HG02870 (cell line): ENCODE data around the gene PCDHA1.

Source experiments
- ATAC-seq: cut with Tn5 transposase; IDR thresholded peaks from one replicate; pipeline ENCODE4 v1.9.1; 2021; ENCODE audit warnings: mild to moderate bottlenecking, moderate library complexity; ENCODE audit not compliant: unreplicated experiment

Gene PCDHA1

DNA sequence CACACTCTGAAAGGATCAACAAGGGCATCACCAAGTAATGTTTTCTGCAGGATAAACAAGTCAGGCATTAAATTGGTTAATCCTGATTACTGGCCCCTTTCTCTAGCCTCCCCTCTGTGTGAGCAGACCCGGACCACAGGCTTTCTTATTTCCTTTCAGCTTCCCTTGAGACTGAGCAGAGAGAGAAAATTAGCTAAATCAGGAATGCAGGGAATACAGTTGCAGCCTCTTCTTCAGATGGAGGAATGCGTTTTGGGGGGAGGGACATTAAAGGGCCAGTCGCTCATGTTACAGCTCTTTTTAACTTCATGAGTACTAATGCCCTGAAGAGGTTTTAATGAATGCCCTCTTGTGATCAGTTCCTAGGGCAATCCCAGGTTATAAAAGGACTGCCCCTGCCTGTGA is 200.2 kb downstream of the PCDHA1 start:
- no peak for ATAC-seq

DNA sequence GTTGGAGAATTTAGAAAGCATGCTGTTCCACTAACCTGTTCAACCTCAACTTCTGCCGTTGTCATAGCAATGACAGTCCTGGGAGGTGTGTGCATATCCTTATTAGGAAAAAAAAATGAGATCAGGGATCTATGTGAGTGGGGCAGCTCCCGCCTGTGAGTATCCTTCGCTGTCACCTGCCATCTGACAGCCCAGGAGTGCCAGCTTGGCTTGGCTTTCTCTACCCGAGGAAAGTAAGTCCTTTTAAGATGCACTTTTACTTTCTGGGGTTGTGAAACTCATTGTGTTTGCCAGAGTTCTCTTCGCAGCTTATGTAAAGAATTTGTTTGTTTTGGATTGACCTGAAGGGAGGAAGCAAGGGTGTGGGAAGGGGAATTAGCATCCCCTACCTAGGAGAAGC is 202.2 kb downstream of the PCDHA1 start:
- no peak for ATAC-seq

DNA sequence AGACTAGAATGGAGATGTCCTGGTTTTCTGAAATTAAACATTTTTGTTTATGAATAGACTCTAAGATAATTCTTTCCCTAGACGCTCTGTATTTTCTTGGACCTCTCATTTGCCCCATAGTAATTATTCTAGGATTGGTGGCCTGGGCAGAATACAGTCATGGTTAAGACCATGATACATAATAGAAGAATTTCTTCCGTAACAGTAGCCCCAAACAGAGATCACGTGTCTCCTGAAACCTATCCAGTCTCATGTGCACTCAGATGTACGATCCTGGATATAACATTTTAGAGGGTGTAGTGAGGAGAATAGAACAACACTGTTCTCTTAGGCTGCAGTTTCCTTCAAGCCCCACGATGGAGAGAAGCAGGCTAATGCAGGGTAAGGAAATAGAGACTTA is 202.7 kb downstream of the PCDHA1 start:
- ATAC-seq: no peak

DNA sequence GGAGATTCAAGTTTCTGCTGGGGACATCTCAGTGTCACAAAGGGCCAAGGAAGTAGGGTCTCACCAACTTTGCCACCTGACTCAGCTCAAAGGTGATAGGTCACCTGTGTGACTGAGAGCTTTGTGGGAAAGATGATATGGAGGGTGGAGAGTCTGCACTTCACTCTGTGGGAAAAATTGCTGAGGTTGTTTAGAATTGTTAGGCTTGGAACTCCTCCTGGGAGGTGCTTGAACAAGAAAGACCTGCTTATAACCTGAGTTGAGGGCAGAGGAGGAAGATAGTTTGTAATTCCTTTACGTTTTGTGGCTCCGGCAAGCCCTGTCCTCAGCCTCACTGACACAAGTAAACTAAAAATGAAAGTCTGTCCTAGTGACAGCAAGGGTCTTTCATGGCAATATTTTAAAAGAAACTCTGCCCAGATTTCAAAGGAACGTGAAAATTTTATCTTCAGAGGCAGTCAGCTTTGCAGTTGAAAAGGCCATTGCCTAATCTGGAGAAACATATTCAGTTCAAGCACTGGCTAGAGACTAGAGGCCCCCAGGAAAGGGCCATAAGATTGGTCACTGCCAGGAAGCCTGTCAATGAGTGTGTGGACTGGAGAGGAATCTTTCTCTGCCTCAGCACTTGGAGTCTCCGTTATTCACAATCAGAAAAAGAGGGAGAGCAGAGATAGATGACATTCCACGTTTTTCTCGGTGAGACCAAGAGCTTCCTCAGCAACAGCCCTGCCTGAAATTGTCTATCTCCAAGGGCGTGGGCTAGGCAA is 203.5 kb downstream of the PCDHA1 start:
- no peak for ATAC-seq

DNA sequence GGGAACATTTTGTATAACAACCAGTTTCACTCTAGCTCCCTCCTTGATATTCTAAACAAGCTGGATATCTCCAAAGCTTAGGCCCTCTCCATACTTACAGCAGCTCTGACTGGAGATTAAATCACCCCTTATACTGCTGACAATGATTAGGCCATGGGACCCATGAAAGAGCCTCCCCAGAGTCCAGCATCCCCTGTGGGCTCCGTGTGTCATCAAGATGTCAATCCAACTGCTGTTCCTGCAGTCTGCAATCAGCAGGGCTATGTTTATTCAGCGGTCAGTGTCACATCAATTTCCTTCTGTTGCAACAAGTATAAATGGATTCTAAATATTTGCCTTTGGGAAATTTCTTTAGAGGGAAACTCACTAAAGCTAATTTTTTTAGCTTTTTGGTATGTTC is 206.9 kb downstream of the PCDHA1 start:
- no peak for ATAC-seq

DNA sequence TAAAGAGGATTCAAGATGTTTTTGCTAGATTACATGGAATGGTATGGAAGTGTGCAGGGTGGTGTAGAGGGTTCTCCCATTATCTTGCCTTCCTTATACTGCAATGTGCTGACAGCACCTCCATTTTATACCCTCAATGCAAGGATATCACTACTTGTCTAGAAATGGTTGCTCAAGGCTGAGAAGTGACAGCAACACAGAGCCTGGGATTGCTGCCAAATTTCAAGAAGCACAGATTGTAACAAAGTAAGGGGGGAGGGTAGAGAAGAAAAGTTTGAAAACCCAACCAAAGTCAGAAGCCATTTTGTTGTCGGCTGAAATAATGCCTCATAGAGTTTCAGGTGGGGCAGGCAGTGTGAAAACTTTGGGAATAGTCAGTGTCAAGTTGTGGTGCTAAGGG is 210.1 kb downstream of the PCDHA1 start:
- ATAC-seq: no peak

DNA sequence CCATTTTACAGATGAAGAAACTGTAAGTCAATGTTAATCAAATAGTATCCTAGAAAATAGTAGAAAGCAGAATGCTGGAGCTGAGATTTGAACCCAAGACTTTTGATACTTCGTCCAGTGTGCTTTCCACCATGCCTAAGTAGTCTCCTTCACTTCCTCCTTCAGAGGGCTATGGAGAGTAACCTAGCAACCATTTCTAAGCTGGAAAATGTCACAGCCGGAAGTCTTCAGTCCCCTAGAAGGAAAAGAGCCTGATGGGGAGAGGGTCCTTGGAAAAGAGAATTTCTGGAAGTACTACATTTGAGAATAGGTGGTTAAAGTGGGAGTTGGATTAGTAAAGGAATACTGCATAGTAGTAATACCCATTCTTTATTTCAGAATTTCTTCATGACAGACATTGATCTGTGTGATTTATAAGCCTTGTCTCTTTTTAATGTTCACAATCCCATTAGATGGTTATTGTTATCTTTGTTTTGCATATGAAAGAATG is 213.0 kb downstream of the PCDHA1 start:
- no peak for ATAC-seq

DNA sequence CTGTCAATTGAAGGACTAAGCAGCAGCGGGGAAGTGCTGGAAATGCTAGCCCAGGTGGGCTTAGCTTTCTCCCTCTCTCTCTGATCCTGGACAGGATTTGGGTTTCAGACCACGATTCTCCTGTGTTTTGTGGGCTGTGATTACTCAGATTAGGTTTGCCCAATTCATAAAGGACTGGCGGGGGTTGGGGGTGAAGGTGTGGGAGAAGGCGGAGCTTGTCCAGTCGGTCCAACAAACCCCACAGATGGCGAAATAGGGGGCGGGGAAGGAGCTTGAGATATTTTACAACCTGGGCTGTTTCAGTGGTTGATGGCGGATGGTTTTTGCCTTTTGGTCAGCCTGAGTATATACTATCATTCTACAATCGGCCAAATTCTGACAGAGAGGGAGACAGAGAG is 215.5 kb downstream of the PCDHA1 start:
- ATAC-seq: no peak

DNA sequence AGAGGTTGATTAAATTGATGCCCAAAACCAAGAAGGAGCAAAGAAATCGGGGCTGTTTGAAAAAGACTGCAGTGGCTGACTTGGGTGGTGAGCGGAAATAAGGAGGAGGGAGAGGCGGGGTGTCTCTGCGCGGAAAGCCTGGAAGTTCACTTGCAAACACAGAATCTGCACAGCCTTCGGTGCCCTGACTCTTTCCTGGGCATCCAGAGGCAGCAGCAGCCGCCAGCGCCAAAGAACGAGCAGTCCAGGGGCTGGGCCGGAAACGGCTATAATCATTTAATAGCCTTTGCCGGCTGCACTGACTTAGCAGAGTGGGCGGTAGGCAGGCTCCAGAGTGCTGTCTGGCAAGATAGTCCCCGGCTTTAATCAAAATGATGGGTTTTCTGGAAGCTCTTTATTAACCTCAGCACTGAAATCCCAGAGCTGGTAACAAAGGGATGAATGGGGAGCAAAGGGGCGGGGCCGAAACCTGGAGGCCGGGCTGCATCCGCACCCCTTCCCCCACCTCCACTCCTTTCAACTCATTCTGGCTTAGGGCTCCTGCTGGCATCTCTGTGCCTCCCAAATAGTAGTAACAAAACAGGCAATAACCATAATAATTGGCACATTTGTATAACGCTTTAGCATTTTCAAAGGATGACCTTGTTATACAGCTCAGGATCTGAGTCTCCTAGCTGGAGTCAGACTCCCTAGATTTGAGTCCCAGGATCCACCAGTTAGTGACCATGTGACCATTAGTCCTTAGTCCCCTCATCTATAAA is 216.1 kb downstream of the PCDHA1 start:
- no peak for ATAC-seq

DNA sequence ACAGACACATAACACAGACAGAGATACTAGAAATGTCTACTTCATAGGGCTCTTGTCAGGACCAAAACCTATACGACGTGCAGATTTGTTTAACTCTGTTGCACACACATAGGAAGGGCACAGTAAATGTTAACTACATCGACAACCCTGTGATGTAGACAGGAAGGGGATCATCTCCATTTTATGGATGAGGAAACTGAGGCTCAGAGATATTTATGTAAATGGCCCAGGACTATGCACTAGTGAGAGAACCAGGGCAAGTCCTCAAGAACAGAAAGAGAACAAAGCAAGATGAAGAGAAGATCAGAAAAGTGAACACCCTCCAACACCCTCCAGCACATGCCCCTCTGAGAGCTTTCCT is 216.6 kb downstream of the PCDHA1 start:
- ATAC-seq: no peak

DNA sequence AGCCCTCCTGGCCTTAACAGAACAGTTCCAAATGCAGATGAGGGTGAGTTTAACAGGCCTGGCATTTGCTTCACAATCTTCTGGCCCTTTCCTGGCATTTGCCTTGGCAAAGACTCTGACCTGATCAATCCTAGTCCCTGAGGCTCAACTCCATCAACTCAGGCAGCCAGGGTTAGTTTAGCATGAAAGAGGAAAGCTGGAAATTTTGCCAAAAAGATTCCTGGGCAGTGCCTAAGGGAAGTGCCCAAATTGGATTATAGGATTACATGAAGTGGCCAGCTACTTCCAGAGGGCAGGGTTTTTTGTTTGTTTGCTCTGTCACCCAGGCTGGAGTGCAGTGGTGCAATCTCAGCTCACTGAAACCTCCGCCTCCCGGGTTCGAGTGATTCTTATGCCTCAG is 217.1 kb downstream of the PCDHA1 start:
- no peak for ATAC-seq

DNA sequence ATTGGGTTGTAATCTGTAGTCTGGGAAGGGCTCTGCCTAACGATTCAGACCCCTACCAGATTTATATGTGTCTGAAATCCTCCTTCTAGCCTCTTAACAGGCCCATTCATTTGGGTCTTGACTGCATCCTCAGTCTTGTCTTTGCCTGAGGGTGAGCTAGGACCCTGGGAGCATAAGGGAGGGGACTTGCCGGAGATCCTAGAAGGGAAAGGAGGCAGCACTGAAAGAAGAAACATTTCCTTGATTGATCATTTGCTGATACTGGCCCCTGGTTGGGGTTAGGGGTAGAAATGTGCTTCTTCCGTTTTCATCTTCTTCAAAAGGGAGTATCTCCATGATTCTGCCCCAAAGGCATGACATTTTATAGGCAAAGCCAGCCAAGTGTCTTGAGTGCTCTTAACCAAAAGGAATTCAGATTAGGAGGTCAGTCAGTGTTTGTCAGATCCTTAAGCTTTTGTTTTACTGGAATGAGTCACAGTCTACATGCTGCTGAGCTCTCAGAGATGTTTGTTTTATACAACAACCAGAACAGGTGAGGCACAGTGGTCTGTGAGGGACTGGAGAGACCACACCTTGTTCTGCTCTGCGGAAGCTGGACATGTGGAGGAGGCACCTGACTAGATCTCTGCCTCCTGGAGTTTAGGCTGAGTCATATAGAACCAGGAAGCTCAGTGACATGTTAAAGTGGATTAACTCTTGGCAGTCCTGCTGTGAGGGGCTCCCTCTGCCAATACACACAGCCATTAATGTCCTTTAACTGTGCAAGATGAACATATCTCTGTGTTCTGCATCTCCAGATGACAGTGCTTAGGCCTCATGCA is 218.1 kb downstream of the PCDHA1 start:
- no peak for ATAC-seq

DNA sequence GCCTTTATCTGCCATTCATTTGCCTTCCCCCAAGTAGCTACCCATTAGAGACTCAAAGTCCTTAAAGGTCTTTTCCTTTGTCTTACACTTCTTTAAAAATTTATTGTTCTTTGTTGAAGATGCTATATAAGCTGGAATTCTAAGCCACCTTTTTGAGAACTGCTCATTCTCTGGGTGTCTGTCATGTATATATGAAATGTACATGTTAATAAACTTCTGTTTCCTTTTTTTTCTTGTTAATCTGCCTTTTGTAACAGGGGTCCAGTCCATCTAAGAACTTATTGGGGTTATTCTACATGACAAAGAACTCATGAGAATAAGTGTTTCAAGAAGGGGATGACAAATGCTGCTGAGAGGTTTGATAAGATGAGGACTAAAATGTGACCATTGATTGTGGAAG is 221.9 kb downstream of the PCDHA1 start:
- no peak for ATAC-seq

DNA sequence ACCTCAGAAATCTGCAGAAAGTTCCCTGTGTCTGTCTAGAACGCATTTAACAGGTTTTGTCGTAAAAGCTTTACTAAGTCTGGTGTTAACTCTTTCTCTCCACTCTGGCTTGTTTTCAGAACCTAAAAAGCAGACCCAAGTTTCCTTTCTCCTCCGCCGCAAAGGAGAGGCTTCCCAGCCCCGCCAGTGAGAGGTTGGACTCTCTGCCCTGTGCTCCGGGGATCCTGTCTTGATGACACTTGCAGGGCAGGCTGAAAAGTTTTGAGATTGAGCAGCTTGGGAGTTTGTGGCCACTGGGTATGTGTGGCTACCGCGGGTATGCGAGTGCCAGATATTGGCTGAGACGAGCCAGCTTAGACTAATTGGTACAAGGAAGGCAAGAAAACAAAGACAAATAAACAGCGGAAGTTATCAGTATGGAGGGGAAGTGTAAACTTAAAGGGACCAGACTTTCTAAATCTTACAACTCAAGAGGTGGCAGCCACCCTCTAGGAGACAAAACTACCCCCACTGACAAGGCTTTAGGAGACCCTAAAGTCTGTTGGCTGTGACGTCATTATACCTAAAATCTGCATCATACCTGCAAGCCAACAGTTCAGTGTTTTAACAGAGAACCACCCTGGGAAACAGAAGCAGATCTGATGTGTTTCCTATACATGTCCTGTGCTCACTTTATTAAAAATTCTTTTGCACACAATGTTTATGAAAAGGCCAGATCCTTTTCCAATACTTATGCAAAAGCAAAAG is 224.3 kb downstream of the PCDHA1 start:
- ATAC-seq: no peak

DNA sequence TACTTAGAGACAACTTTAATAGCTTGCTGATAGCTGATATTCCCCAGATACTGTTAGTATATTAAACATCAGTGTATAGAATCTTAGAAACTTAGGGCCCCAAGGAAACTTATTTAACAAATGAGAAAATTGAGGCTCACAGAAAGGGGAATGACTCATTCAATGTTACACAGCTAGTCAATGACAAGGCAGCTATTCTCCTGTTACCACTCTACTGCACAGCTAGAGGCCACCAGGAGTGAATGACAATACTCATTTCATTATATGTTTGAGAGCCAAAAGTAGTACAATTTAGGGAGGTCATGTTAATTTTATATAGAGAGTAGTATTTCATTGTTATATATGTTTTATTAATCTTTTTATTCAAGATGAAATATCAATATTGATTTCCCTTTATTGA is 232.0 kb downstream of the PCDHA1 start:
- no peak for ATAC-seq

DNA sequence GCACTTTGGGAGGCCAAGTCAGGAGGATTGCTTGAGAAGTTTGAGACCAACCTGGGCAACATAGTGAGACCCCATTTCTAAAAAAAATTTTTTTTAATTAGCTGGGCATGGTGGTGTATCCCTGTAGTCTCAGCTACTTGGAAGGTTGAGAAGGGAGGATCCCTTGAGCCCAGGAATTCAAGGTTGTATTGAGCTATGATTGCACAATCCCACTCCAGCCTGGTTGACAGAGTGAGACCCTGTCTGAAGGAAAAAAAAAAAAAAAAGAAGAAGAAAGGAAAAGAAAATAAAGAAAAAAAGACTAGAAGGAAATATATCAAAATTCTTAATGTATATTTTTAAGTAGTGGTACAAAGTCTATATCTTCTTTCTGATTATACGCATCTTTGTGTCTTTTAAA is 236.4 kb downstream of the PCDHA1 start:
- no peak for ATAC-seq

DNA sequence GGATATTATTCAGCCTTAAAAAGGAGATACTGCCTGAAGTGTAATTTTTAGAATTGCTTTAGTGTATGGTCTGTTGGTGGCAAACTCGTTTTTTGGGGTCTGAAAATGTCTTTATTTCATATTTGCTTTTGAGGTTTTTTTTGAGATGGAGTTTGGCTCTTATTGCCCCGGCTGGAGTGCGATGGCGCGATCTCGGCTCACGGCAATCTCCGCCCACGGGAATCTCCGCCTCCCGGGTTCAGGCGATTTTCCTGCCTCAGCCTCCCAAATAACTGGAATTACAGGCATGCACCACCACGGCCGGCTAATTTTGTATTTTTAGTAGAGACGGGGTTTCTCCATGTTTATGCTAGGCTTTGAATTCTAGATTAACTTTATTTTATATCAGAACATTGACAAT is 245.1 kb downstream of the PCDHA1 start:
- no peak for ATAC-seq

DNA sequence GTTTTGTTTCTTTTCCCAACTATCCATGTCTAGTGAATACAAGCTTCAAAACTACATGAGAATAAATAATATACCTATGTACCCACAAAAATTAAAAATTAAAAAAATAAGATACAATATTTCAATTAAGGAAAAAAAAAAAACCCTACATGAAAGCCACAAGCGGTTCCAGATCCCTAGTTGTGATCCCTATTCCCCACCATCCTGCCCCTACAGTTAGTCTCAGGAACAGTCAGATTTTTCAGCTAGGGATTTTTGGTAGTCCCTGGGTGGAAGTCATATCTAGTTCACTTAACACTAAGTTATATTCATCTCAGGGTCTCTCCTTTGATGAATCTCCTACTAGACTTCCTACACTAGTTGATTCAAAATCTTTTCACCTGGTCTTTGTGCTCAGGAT is 246.7 kb downstream of the PCDHA1 start:
- ATAC-seq: no peak

DNA sequence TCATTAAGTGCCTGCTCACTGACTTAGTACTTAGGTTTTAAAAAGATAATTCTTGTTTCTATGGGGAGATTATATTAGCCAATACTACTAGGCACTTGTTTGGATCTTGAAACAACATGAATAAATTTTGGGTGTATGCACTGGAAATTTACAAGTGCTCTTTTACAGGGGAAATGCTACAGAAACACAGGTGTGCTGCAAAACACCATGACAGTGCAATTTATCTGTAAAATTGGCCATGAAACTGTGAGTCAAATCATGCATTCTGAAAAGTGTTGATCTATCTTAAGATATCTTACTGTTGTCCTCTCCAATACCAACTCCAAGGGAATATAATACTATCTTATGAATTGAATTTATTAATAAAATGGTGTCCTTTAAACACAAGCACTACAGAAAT is 253.1 kb downstream of the PCDHA1 start:
- no peak for ATAC-seq

DNA sequence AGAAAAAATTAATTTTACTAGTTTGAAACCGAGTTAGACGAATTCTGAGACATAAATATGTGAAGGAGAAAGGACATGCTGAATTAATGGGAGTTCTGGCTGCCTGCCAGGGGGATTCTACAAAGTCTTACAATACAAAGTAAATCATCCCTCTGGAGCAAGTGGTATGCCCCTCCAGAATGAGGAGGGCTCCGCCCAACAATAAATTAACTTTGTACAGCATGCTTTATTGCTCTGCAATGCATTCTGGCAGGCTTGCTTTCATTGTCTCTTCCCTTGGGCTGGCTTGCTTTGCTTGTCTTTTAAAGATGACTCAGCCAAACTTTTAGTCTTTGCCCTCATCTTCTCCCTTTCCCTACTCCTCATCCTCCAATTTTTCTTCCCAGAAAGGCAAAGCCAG is 253.6 kb downstream of the PCDHA1 start:
- no peak for ATAC-seq
